Esophagus muscularis mucosa (tissue), 4 donors: ENCODE results near the gene FMN1. TPM values are rescaled to one million over a fixed set of nuclear protein-coding genes. Genes with fewer than 3 reads are reported as not detected.

ENCODE experiments used
- DNase-seq: peaks from one replicate; pipeline ENCODE4 v3.0.0-alpha.2; 2017; ENCODE audit errors: extremely low spot score
- H3K27ac ChIP-seq, 4 donors: fragments of 200-600 bp; sonication (generic); replicated peaks in 1 of 4; 1 replicate in 3 of 4; 2 replicates in 1 of 4; pipeline ENCODE4 v1.5.1; 2016 to 2019; ENCODE audit warnings: mild to moderate bottlenecking in 1 of 4
- H3K27me3 ChIP-seq, 4 donors: fragments of 200-600 bp; sonication (generic); one replicate each; pipeline versions ENCODE4 v1.5.1 to v1.6.0; 2016 to 2019
- H3K36me3 ChIP-seq, 4 donors: fragments of 200-600 bp; sonication (generic); one replicate each; pipeline ENCODE4 v1.5.1; 2016 to 2019
- H3K4me1 ChIP-seq, 4 donors: fragments of 200-600 bp; sonication (generic); one replicate each; pipeline ENCODE4 v1.5.1; 2016 to 2019
- H3K4me3 ChIP-seq, 4 donors: fragments of 200-600 bp; sonication (generic); 1 replicate in 2 of 4; 2 replicates in 2 of 4; pipeline ENCODE4 v1.5.1; 2016 to 2019; ENCODE audit warnings: mild to moderate bottlenecking in 4 of 4, moderate library complexity in 1 of 4
- H3K9me3 ChIP-seq, 4 donors: fragments of 200-600 bp; sonication (generic); 1 replicate in 3 of 4; 2 replicates in 1 of 4; pipeline ENCODE4 v1.5.1; 2016 to 2019
- EP300 ChIP-seq: sonication (generic); formaldehyde crosslinking; IDR thresholded peaks from one replicate; pipeline ENCODE4 v1.6.1; 2017; ENCODE audit warnings: antibody characterized with exemption
- POLR2A ChIP-seq: fragments of 450-650 bp; IDR thresholded peaks from one replicate; pipeline ENCODE4 v1.6.1; 2017; ENCODE audit warnings: antibody characterized with exemption, moderate library complexity, mild to moderate bottlenecking, low read depth
- POLR2AphosphoS5 ChIP-seq, 2 donors: sonication (generic); formaldehyde crosslinking; IDR thresholded peaks; one replicate each; pipeline ENCODE4 v1.6.1; 2017; ENCODE audit warnings: antibody characterized with exemption in 2 of 2
- WGBS: methylation state at CpG from one replicate; pipeline ENCODE4 v1.1.5; 2018; 5-methylcytosine and 5-hydroxymethylcytosine counted together
- intact Hi-C: fragments of 100-400 bp; cut with DNase I; formaldehyde crosslinking; loops from one replicate; pipeline ENCODE4 v1.15.1; 2023
- total RNA-seq, 4 donors: library from RNA; depleted of rRNA; stranded (reverse); fragments of >200 nt; gene quantifications; one replicate each; pipeline versions ENCODE4 v1.1.0 to v1.2.1, GENCODE V29; 2016
- TF ChIP-seq, protein P1 (sequence below), 3 experiments: fragments of 200-600 bp in 2 of 3; fragments of 450-650 bp in 1 of 3; sonication (generic) in 2 of 3; IDR thresholded peaks; one replicate each; pipeline ENCODE4 v1.5.1; 2017 to 2019; ENCODE audit warnings: antibody characterized with exemption in 3 of 3, mild to moderate bottlenecking in 2 of 3, moderate library complexity in 1 of 3

FMN1 gene
- total RNA-seq, 4 donors from 2014 or later = 4.8 to 12.5 (median 8.6) TPM

DNA sequence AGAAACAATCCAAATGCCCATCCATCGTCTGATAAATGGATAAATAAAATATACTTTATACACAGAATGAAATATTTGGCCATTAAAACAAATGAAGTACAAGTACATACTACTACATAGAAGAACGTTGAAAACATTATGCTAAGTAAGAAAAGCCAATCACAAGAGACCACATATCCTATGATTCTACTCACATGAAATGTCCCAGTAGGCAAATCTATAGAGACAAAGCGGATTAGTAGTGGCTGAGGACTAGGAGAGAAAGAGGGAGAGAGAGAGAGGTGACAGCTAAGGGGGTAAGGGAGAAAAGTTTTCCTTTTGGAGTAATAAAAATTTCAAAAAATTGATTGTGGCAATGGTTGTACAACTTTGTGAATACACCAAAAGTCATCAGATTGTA, 329.7 kb downstream of the FMN1 start:
- WGBS = 78% methylated on average over 3 of the region's 3 CpGs
- intact Hi-C loops = no loop called here

DNA sequence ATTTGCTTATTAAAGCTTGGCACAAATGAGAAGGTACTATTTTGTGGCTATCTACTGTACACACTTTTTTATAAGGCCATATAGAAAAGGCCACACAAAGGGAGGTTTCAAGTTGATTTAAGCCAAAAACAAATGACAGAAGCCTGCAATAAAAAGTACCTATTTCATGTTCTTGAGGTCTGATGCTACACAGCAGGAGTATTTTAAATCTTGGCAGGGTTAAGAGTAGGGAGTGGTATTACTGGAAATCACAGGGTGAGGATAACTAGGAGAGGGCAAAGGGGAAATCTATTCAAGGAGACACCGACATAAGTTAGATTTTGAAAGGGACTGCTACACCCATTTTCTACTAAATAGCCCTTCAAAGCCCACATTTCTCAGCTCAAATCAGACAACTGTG, 330.5 kb downstream of the FMN1 start:
- H3K4me3 ChIP-seq = no peak overlapping the region
- no peak for DNase-seq
- no peaks in the 10 kb centered on the region for H3K9me3 ChIP-seq
- H3K27me3 ChIP-seq = no peaks in the 10 kb centered on the region
- H3K4me1 ChIP-seq = peaks cover 0 to 49% (median 38%) of the 10 kb centered on the region in 4 donors
- no peak overlapping the region for H3K27ac ChIP-seq
- no peaks in the 10 kb centered on the region for H3K36me3 ChIP-seq
- WGBS = 50% methylated on average over 1 of the region's 1 CpG
- intact Hi-C loops = no loop called here
- TF ChIP-seq POLR2A (no peak), EP300 (no peak), POLR2AphosphoS5 (IDR thresholded peaks at IDR 0.05) (no peak)
- TF ChIP-seq, protein P1, sequence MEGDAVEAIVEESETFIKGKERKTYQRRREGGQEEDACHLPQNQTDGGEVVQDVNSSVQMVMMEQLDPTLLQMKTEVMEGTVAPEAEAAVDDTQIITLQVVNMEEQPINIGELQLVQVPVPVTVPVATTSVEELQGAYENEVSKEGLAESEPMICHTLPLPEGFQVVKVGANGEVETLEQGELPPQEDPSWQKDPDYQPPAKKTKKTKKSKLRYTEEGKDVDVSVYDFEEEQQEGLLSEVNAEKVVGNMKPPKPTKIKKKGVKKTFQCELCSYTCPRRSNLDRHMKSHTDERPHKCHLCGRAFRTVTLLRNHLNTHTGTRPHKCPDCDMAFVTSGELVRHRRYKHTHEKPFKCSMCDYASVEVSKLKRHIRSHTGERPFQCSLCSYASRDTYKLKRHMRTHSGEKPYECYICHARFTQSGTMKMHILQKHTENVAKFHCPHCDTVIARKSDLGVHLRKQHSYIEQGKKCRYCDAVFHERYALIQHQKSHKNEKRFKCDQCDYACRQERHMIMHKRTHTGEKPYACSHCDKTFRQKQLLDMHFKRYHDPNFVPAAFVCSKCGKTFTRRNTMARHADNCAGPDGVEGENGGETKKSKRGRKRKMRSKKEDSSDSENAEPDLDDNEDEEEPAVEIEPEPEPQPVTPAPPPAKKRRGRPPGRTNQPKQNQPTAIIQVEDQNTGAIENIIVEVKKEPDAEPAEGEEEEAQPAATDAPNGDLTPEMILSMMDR (IDR thresholded peaks at IDR 0.05) = no peak

More for the DNA sequence above, 329.7 kb downstream of the FMN1 start:
- no peaks in the 10 kb centered on the region for H3K36me3 ChIP-seq
- no peak overlapping the region for H3K27ac ChIP-seq
- no peaks in the 10 kb centered on the region for H3K9me3 ChIP-seq
- no peaks in the 10 kb centered on the region for H3K27me3 ChIP-seq
- TF ChIP-seq, protein P1 (IDR thresholded peaks at IDR 0.05) = no peak
- TF ChIP-seq POLR2AphosphoS5 (IDR thresholded peaks at IDR 0.05) = no peak
- no peak for TF ChIP-seq POLR2A
- TF ChIP-seq EP300 = no peak
- H3K4me3 ChIP-seq = no peak overlapping the region
- H3K4me1 ChIP-seq = peaks cover 0 to 57% (median 46%) of the 10 kb centered on the region in 4 donors
- no peak for DNase-seq

DNA sequence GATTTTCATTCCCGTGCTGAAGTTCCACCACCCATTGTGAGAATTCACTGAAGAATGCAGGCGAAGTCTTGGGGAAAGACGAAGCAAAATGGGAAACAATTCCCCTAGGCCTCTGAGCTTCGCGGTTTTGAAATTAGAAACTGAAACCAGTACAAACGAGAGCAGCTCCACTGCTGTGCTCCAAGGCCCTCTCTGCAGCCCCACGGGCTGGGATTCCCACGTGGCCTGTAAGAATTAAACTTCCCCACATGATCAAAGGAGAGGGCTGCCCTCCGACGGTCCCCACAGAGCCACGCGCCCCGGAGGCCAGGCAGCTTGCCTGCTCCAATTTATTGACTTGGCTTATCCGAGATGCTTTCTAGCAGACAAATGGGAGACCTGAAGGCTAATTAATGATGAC, 332.8 kb downstream of the FMN1 start:
- peaks cover 0 to 40% (median 32%) of the 10 kb centered on the region in 4 donors for H3K4me1 ChIP-seq

DNA sequence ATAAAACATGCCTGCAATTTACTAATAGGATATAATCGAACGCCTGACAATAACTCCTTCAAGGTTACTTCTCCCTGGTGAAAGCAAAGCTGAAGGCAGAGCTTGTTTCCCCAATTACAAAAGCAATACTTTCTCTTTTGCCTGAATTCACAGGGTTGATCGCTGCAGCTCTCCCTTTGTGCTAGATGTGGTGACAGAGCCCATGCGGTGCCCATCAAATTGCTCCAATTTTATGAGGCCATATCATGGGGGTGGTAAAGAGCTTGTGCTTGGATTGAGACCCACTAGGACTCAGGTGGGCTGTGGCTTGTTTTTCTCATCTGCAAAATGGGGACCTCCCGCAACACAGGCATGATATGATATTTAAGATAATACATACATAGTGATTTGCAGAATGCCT, 333.3 kb downstream of the FMN1 start:
- Histone ChIP-seq H3K27me3 (no peaks in the 10 kb centered on the region), H3K4me3 (peak overlapping the region in 1 of 4 donors; percentile 16), H3K4me1 (peaks cover 0 to 39% (median 31%) of the 10 kb centered on the region in 4 donors), H3K27ac (peak overlapping the region in 2 of 4 donors; percentile 25 to 64), H3K9me3 (no peaks in the 10 kb centered on the region), H3K36me3 (no peaks in the 10 kb centered on the region)
- intact Hi-C loops = no loop called here
- WGBS = 97% methylated on average over 5 of the region's 5 CpGs
- TF ChIP-seq EP300 = no peak
- no peak for TF ChIP-seq POLR2AphosphoS5 (IDR thresholded peaks at IDR 0.05)
- no peak for TF ChIP-seq POLR2A
- TF ChIP-seq, protein P1 (IDR thresholded peaks at IDR 0.05) = no peak
- no peak for DNase-seq

More for the DNA sequence above, 332.8 kb downstream of the FMN1 start:
- Histone ChIP-seq H3K9me3 (no peaks in the 10 kb centered on the region), H3K27me3 (no peaks in the 10 kb centered on the region), H3K36me3 (no peaks in the 10 kb centered on the region), H3K4me3 (peak overlapping the region; percentile 16 to 47 (median 24)), H3K27ac (peak overlapping the region; percentile 25 to 64 (median 44))
- no peak for DNase-seq
- 36% methylated on average over 14 of the region's 14 CpGs for WGBS
- TF ChIP-seq POLR2AphosphoS5 (IDR thresholded peaks at IDR 0.05) (peak in 1 of 2 donors; percentile 13), EP300 (no peak)
- intact Hi-C loops = no loop called here

DNA sequence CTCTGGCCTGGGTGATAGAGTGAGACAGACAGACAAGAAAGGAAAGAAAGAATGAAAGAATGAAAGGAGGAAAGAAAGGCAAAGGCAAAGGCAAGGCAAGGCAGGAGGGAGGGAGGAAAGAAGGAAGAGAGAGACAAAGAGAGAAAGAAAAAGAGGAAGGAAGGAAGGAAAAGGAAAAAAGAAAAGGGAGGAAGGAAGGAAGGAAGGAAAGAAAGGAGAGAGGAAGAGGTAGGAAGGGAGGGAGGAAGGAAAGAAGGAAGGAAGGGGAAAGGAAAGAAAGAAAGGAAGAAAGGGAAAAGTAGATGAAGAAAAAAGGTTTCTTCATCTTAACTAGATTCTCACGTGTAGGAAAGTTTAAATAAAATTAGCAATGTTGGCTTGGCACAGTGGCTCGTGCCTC, 334.5 kb downstream of the FMN1 start:
- no peak overlapping the region for H3K4me3 ChIP-seq
- no peaks in the 10 kb centered on the region for H3K9me3 ChIP-seq
- no peaks in the 10 kb centered on the region for H3K27me3 ChIP-seq
- no peak for TF ChIP-seq EP300
- TF ChIP-seq, protein P1 (IDR thresholded peaks at IDR 0.05) = no peak
- TF ChIP-seq POLR2A = no peak
- no peak for TF ChIP-seq POLR2AphosphoS5 (IDR thresholded peaks at IDR 0.05)
- no peaks in the 10 kb centered on the region for H3K36me3 ChIP-seq
- peaks cover 0 to 40% (median 34%) of the 10 kb centered on the region in 4 donors for H3K4me1 ChIP-seq
- intact Hi-C loops = no loop called here
- WGBS = 83% methylated on average over 2 of the region's 2 CpGs
- DNase-seq = no peak
- no peak overlapping the region for H3K27ac ChIP-seq
